HuH-7 (cell line): ENCODE results near the gene SOX18.
"Not testable (repeated sequence)": the region's sequence is repeated elsewhere in the genome, so short reads cannot be mapped to it uniquely, and the experiment has no call there.

ENCODE experiments used
- DNase-seq: peaks from one replicate; pipeline ENCODE4 v3.0.0; 2011; ENCODE audit warnings: low spot score

The SOX18 gene

DNA sequence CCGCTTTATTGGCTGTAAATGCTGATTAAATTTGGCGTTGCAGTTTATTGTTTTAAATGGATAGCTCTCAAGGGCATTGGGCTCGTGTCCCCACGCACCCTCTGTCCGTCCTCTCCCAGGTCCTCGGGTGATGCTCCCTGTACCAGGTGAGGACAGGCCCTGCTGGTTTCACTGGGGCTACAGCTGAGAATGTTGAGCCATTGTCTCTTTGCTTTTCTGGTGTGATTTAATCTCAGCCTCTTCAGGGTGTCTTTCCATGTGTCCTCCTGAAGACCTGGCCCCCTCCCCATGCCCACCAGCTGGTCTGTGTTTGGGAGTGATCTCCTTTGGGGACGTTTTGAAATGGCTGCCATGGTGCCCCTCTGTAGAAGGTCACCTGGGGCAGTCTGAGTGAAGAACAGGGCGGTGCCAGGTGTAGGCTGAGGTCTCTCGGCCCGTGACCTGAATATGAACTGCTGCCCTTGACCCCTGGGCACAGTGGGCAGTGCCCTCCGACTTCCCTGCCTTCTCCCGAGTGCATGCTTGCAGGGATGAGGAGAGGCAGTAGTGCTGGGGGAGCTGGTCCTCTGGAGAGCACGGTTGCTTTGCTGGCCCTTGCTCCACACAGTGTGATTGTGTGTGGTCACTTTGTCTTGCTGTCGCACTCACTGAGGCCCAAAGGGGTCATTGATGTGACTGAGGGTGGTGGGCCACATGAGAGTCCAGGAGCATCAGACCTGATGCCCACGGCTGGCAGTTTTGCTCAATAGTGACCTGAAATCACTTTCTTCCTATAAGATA, 25.9 kb downstream of the SOX18 start:
- DNase-seq = no peak

DNA sequence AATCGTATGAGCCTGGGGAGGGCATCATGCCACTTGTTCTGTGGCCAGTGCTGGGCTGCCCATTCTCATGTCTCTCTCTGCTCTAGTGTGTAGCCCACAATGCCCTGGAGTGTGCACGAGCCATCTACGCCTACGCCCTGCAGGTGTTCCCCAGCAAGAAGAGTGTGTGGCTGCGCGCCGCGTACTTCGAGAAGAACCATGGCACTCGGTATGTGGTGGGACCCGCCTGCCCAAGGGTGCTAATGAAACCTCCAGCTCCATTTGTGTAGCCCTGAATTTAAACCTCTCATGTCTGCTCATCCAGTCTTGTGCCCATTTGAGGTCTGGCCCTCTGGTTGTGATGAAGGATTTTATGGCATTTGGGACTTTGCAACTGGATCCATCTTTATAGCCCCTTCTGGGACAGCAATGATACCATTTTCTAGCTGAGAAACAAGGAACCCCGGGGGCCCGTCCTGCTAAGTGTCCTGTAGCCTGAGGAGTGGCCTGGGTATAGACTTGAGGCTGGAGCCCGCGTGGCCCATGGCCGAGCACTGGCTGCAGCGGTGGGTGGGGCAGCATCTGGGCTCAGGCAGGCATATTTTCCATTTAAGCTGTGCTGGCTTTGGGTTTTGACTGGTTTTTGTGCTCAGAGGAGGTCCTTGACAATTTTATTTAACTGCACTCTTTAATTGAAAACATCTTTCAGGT, 26.6 kb downstream of the SOX18 start:
- no peak for DNase-seq

DNA sequence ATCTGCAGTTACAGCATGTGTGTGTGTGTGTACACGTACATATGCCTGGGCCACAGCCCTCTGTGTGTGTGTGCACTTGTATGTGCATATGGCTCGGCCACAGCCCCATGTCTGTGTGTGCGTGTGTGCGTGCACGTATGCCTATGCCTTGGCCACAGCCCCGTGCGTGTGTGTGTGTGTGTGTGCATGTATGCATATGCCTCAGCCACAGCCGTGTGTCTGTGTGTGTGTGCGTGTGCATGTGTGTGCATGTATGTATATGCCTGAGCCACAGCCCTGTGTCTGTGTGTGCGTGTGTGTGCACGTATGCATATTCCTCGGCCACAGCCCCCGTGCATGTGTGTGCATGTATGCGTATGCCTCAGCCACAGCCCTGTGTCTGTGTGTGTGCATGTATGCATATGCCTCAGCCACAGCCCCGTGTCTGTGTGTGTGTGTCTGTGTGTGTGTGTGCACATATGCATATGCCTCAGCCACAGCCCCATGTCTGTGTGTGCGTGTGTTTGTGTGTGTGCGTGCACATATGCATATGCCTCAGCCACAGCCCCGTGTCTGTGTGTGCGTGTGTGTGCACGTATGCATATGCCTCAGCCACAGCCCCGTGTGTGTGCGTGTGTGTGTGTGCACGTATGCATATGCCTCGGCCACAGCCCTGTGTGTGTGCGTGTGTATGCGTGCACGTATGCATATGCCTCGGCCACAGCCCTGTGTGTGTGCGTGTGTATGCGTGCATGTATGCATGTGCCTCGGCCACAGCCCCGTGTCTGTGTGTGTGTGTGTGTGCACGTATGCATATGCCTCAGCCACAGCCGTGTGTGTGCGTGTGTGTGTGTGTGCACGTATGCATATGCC, 28.1 kb downstream of the SOX18 start:
- DNase-seq = no peak

DNA sequence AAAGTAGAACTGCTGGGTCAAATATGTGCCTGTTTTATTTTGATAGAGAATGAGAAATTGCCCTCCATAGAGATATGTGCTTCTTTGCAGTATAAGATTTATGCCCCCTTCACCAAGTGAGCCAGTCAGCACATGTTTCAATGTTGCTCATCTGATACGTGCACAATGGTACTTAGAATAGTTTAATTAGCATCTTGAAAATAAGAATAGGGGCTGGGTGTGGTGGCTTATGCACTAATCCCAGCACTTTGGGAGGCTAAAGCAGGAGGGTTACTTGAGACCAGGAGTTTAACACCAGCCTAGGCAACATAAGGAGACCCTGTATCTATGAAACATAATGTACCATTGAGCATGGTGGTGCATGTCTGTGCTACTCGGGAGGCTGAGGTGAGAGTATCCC, 33.8 kb downstream of the SOX18 start:
- no peak for DNase-seq

DNA sequence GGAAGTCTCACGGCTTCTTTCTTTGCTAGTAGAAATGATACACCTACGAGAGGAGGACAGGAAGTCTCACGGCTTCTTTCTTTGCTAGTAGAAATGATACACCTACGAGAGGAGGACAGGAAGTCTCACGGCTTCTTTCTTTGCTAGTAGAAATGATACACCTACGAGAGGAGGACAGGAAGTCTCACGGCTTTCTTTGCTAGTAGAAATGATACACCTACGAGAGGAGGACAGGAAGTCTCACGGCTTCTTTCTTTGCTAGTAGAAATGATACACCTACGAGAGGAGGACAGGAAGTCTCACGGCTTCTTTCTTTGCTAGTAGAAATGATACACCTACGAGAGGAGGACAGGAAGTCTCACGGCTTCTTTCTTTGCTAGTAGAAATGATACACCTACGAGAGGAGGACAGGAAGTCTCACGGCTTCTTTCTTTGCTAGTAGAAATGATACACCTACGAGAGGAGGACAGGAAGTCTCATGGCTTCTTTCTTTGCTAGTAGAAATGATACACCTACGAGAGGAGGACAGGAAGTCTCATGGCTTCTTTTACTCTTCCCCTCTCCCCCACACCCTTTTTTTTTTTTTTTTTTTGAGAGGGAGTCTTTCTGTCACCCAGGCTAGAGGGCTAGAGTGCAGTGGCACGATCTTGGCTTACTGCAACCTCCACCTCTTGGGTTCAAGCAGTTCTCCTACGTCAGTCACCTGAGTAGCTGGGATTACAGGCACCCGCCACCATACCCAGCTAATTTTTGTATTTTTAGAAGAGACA, 36.9 kb downstream of the SOX18 start:
- DNase-seq = not testable (repeated sequence)

DNA sequence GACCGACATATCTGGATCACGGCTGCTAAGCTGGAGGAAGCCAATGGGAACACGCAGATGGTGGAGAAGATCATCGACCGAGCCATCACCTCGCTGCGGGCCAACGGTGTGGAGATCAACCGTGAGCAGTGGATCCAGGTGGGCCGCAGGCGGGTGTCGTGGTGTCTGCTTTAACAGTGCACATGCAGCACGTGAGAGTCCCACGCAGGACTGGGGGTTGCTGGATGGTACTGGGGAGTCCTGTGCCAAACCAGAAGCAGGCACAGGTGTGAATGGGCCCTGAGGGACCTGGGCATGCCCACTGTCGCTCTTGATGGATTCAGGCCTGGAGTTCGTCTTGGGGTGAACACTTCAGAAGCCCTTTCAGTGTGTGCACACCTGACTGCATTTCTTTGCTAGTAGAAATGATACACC, 38.1 kb downstream of the SOX18 start:
- DNase-seq = no peak

DNA sequence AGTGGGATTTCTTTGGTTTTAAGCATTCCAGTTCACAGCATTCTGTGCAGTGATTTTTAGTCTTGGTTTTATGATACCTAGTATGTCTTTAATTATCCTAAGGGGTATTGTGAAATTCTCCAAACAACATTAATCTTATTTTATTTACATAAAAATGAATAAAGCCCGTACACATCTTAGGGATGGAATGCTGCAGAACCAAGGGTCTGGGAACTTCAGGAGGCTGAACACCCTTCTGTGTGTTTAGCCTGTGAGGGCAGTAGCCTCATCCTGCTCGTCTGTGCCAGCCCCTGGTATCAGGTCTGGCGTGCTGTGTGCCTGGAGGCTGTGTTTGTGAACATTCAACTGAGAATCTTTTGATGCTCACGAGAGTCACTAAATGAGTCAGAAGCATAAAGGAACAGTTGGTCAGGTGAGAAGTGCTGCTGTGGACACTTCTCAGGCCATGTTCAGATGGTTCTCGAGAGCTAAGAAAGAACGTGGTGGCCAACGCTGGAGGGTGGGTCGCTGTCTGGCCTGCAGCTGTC, 38.7 kb downstream of the SOX18 start:
- no peak for DNase-seq

DNA sequence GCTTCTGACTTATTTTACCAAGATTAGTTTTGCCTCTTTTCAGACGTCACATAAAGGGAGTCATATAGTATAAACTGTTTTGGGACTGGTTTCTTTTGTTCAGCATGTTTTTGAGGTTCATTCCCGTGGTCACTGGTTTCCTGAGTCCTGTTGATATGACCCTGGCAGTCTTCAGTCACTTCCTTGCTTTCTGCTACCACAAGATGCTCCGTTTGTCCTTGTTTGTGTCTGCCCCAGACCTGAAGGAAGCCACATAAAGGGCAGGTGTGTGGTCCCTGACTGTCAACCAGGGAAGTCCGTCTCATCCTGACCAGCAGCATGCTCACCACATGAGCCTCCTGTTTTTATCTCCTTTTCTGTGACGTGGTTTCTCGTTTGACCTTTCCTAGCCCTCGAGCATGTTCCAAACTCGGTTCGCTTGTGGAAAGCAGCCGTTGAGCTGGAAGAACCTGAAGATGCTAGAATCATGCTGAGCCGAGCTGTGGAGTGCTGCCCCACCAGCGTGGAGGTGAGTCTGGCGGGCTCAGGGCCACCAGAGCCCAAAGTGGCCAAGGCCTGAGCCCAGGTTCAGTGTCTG, 39.5 kb downstream of the SOX18 start:
- no peak for DNase-seq

DNA sequence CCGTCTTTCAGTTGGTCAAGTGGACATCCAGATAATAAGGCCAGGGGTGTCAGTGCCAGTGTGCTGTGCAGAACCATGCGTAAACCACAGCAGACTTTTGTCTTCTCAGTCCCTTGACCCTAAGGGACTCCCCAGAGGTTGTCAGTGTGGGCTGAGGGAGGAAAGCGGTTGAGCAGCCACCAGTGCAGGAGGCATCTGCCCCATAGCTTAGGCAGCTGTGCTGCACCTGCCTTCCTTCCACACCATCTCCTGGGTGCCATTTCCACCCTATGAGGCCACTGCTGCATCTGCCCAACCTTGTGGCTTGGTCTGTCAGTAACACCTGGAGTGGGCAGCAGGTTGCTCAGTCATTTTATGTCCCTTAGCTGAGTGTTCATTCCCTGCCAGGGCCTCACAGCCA, 42.5 kb downstream of the SOX18 start:
- DNase-seq = no peak

DNA sequence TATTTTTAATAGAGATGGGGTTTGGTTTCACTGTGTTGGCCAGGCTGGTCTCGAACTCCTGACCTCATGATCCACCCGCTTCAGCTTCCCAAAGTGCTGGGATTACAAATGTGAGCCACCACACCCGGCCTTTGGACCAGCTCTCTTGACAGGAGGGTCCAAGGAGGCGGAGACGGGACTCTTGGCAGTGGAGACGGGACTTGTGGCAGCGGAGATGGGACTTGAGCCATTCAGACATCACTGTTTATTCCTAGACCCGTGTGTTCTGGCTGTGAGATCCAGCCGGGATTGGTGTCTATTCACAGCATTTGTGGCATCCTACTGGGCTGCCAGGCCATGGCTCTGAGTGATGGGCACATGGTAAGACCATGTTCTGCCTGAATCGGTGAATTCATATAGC, 42.9 kb downstream of the SOX18 start:
- no peak for DNase-seq

DNA sequence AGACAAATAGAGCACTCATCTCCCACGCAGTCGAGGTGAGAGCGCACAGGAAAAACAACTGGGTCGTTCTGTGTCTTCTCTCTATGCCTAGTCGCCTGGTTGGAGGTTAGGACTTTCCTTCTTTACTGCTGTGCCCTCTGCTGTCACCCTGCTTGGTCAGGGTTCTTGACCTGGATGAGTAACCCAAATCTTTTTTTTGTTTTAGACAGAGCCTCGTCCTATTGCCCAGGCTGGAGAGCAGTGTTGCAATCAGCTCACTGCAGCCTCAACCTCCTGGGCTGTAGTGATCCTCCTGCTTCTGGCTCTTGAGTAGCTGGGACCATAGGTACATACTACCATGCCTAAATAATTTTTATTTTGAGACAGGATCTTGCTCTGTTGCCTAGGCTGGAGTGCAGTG, 44.0 kb downstream of the SOX18 start:
- no peak for DNase-seq

DNA sequence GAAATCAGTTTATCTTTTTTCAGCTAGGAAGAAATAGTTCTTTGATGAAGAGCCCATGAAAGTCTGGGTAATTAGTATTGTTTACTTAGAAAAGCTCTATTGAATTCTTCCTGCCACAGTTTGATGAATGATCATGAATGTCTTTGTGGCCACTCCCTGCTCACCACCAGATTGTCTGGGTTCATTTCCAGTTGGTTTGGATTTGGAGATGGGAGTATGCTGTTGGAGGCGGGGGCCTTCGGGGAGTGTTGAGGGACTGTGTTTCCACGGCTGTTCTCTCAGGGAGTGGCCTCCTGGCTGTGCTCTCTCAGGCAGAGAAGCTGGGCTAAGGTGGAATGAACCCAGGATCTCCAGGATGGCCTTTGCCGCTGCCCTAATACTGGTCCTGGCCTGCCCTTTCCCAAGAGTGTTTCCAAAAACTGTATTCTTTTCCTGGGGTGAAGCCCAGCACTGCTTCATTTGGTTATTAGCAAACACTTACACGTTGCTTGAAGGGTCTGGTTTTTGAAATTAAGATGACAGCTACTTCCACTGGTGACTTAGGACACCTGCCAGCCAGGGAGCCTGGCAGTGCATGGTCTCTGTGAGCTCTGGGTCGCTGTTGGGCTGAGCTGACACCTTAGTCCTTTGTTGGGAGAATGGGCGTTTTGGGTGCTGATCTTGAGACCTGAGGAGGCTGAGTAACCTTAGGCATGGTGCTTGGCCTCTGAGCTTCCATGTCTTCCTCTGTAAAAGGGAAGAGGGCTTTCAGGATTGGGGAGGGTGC, 45.3 kb downstream of the SOX18 start:
- DNase-seq = no peak

DNA sequence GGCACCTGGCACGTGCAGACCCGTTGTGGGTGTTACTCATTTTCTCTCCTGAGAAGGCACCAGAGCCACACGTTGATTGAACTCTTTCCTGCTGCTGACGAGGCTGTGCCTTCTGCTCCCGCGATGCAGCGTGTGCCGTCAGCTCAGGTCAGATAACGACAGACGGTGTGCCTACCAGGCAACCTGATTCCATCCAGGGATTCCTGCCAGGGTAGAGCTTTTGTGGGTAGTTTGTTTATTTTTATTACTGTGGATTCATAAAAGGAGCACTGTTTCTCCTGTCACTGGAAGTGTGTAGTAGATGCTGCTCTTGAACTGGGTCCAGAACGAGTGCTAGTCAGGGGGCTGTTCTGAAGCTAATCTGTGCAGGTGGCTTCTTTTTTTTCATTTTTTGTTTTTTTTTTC, 47.8 kb downstream of the SOX18 start:
- no peak for DNase-seq

DNA sequence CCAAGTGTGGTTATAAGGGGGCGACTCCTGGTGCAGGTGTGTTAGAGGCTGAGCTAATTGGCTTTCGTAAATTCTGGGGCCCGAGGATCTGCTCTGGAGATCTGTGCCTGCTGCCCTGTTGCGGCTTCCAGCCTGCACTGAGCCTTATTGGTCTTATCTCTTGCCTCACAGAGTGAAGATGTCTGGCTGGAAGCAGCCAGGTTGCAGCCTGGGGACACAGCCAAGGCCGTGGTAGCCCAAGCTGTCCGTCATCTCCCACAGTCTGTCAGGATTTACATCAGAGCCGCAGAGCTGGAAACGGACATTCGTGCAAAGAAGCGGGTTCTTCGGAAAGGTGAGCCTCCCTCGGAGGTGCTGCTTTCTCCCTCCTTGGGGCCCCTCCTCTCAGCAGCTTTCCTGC, 48.5 kb downstream of the SOX18 start:
- no peak for DNase-seq
